ENCODE data around the gene HIPK3.
"Not testable (repeated sequence)": the region's sequence is repeated elsewhere in the genome, so short reads cannot be mapped to it uniquely, and the experiment has no call there.

Gene HIPK3

GRCh38 chr11:33303541-33303940 is 46.4 kb downstream of the HIPK3 start:
- no peak for DNase-seq (ENCODE audit: low read depth in 2 of 2)

DNA sequence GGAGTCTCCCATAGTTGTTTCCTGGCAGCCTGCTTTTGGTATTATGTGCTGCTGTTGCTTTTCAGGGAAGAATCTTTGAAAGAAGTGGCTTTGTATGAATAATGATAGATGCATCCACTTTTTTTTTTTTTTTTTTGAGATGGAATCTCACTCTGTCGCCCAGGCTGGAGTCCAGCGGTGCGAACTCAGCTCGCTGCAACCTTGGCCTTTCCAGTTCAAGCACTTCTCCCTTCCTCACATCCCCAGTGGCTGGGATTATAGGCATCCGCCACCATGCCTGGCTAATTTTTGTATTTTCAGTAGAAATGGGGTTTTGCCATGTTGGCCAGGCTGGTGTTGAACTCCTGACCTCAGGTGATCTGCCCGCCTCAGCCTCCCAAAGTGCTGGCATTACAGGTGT is 49.6 kb downstream of the HIPK3 start:
- DNase-seq (ENCODE audit: low read depth in 2 of 2) = not testable (repeated sequence)

DNA sequence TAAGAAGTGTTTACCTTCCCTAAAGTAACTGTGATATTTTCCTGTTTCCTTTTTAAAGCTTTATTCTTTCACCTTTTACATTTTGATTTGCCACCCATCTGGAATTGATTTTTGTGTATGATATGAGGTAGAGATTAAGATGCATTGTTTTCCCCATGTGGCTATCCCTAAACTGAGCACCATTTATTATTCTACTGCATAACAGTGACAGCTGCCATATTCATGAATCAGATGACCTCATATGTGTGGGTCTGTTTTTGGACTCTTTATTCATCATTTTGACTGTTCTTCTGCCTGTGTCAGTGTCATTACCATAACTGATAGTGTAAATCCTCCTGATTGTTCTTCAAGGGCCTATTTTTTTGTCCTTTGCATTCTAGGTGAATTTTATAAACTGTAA is 50.8 kb downstream of the HIPK3 start:
- DNase-seq (ENCODE audit: low read depth in 2 of 2) = no peak

- DNase-seq (ENCODE audit: low read depth in 2 of 2) = no peak
Observed at GRCh38 chr11:33309118-33309517, 51.9 kb downstream of the HIPK3 start.

DNA sequence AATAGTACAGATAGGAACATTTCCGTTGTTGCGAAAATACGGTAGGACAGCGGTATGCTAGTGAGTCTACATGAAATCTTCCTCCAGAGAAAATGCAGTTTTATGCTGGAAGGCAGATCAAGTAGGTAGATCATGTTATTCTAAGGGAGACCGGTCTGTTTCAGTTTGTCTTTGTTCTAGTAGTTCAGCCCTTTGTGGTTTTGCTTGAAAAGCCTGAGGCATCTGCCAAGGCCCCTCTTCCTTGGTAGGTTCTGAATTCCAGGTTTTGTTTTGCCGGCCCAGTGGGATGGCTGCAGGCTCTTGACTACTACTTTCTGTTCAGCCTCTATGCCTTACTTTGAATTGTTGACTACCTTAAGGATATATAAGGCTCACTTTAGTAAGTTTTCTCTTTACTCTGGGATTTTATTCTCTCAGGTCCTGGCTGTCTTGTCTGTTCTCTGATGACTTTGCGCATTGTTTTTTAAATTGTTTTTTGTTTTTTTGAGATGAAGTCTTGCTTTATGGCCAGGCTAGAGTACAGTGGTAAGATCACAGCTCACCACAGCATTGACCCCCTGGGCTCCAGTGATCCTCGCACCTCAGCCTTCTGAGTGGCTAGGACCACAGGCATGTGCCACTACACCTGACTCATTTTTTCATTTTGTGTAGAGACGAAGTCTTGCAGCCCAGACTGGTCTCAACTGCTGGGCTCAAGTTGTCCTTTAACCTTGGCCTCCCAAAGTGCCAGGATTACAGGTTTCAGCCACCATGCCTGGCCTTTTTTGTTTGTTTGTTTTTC is 53.7 kb downstream of the HIPK3 start:
- no peak for DNase-seq (ENCODE audit: low read depth in 2 of 2)

GRCh38 chr11:33311680-33312079 is 54.5 kb downstream of the HIPK3 start:
- no peak for DNase-seq (ENCODE audit: low read depth in 2 of 2)

- DNase-seq (ENCODE audit: low read depth in 2 of 2) = no peak
Observed at GRCh38 chr11:33315822-33316221, 58.6 kb downstream of the HIPK3 start.

- DNase-seq (ENCODE audit: low read depth in 2 of 2) = no peak
Observed at GRCh38 chr11:33317662-33318061, 60.5 kb downstream of the HIPK3 start.

- no peak for DNase-seq (ENCODE audit: low read depth in 2 of 2)
Observed at GRCh38 chr11:33320016-33320813, 63.0 kb downstream of the HIPK3 start.

- DNase-seq (ENCODE audit: low read depth in 2 of 2) = no peak
Observed at GRCh38 chr11:33320814-33321330, 63.7 kb downstream of the HIPK3 start.

DNA sequence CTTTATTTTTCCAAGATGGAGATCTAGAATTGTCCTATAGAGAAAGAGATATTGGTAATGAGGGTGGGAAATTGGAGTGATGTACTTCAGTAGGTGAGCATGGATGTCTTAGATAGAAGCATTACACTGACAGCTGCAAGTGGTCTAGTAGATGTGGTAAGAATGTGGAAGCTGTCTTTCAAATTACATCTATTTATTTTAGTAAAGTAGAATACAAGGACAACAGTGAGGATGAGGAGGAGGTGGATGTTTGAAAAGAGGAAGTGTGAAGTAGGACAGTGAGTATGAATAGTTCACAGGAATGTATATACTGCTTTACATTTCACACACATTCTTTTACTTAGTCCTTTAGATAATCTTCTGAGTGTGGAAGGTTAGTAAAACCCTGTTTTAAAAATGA is 64.2 kb downstream of the HIPK3 start:
- DNase-seq (ENCODE audit: low read depth in 2 of 2) = no peak

- DNase-seq (ENCODE audit: low read depth in 2 of 2) = no peak
Observed at GRCh38 chr11:33323421-33323820, 66.2 kb downstream of the HIPK3 start.

GRCh38 chr11:33324302-33324985 is 67.3 kb downstream of the HIPK3 start:
- DNase-seq (ENCODE audit: low read depth in 2 of 2) = no peak

- DNase-seq (ENCODE audit: low read depth in 2 of 2) = no peak
Observed at GRCh38 chr11:33325451-33325850, 68.3 kb downstream of the HIPK3 start.

DNA sequence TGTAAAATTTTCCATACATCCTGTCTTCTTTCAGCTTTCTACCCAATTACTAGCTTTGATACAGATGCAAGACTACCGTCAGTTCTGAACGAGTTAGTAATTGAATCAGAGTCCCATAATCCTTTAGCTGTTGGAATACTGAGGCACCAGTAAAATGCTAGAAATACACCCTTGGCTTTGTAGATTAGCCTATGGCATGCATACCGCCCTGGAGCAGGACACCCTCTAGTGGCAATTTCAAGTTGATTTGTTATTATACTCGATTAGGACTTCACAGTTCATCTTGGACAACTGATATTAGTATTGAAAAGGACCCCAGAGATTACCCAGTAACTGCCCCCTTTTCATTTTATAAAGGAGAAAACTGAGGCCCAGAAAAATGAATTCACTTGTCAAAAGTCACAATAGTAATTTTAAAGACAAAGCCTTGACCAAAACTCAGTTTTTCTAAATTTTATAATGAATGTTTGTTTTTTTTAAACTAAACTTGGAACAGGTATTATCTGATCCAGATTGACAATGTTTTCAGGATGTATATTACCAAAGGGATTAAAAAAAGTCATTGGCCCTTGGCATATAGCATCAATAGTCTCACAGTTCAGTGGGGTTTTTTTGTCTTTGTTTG is 72.6 kb downstream of the HIPK3 start:
- DNase-seq (ENCODE audit: low read depth in 2 of 2) = peak in 1 of 2 experiments; percentile 28

GRCh38 chr11:33333816-33334215 is 76.6 kb downstream of the HIPK3 start:
- DNase-seq (ENCODE audit: low read depth in 2 of 2) = no peak

- no peak for DNase-seq (ENCODE audit: low read depth in 2 of 2)
Observed at GRCh38 chr11:33334627-33335026, 77.4 kb downstream of the HIPK3 start.

DNA sequence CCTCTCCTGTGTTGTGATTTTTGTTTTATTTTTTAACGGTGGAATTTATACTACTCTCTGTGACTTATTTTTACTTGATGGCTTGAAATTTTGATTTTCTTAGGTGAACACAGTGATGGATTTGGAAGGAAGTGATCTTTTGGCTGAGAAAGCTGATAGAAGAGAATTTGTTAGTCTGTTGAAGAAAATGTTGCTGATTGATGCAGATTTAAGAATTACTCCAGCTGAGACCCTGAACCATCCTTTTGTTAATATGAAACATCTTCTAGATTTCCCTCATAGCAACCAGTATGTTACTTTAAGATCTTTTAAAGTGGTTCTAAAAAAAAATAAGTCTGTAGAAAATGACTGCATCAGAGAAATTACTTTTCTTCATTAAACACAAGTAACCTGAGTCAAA is 82.1 kb downstream of the HIPK3 start:
- no peak for DNase-seq (ENCODE audit: low read depth in 2 of 2)

- DNase-seq (ENCODE audit: low read depth in 2 of 2) = no peak
Observed at GRCh38 chr11:33344611-33345010, 87.4 kb downstream of the HIPK3 start.

DNA sequence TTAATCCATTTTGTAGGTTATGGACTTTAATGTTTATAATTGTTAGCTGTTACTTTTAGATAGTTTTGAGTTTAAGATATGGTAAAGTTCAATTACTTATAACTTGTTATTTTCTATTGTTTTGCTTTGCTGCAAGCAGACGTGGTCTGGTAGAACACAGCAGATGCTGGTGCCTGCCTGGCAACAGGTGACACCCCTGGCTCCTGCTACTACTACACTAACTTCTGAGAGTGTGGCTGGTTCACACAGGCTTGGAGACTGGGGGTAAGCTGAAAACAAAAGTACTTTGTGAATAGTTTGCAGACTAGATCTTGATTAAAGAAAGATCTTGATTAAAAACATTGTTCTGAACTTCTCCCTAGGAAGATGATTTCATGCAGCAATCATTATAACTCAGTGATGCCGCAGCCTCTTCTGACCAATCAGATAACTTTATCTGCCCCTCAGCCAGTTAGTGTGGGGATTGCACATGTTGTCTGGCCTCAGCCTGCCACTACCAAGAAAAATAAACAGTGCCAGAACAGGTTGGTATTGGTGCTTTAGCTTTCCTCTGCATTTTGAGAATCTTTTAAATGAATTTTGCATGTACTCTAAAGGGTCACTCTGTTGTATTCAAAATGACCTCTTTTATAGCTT is 90.4 kb downstream of the HIPK3 start:
- no peak for DNase-seq (ENCODE audit: low read depth in 2 of 2)

GRCh38 chr11:33350287-33350686 is 93.1 kb downstream of the HIPK3 start:
- no peak for DNase-seq (ENCODE audit: low read depth in 2 of 2)
